Activated naive CD8-positive, alpha-beta T cell (primary cell): ENCODE results near the gene OMG.
"Not testable (repeated sequence)": the region's sequence is repeated elsewhere in the genome, so short reads cannot be mapped to it uniquely, and the experiment has no call there.

ENCODE experiments used
- H3K27ac Mint-ChIP-seq: one replicate; pipeline ENCODE4 v1.8.0; 2021; ENCODE audit warnings: mixed read lengths
- H3K27me3 Mint-ChIP-seq: one replicate; pipeline ENCODE4 v1.8.0; 2021; ENCODE audit warnings: mixed read lengths
- H3K36me3 Mint-ChIP-seq: one replicate; pipeline ENCODE4 v1.8.0; 2021; ENCODE audit warnings: mixed read lengths
- H3K4me1 Mint-ChIP-seq: one replicate; pipeline ENCODE4 v1.8.0; 2021; ENCODE audit warnings: low read depth, mixed read lengths
- H3K4me3 Mint-ChIP-seq: one replicate; pipeline ENCODE4 v1.8.0; 2021; ENCODE audit warnings: mild to moderate bottlenecking, mixed read lengths
- H3K9me3 Mint-ChIP-seq: one replicate; pipeline ENCODE4 v1.8.0; 2021; ENCODE audit warnings: low read depth, mixed read lengths

OMG gene

GRCh38 chr17:31289790-31290189 lies 7.2 kb downstream of the OMG start:
- Mint-ChIP-seq H3K4me3 (no peak overlapping the region), H3K36me3 (peaks cover 4% of the 10 kb centered on the region), H3K27me3 (no peaks in the 10 kb centered on the region), H3K9me3 (no peaks in the 10 kb centered on the region), H3K27ac (no peak overlapping the region), H3K4me1 (peaks cover 24% of the 10 kb centered on the region)

GRCh38 chr17:31287932-31288331 lies 9.1 kb downstream of the OMG start:
- H3K4me3 Mint-ChIP-seq, H3K9me3 Mint-ChIP-seq, H3K36me3 Mint-ChIP-seq: not testable (repeated sequence)

GRCh38 chr17:31286587-31286986 lies 10.5 kb downstream of the OMG start:
- H3K36me3 Mint-ChIP-seq: no peaks in the 10 kb centered on the region
- H3K9me3 Mint-ChIP-seq: no peaks in the 10 kb centered on the region
- peaks cover 24% of the 10 kb centered on the region for H3K4me1 Mint-ChIP-seq
- H3K27me3 Mint-ChIP-seq: no peaks in the 10 kb centered on the region
- H3K27ac Mint-ChIP-seq: no peak overlapping the region
- H3K4me3 Mint-ChIP-seq: no peak overlapping the region

More at GRCh38 chr17:31287932-31288331, 9.1 kb downstream of the OMG start:
- H3K27ac Mint-ChIP-seq, H3K27me3 Mint-ChIP-seq: not testable (repeated sequence)
- peaks cover 24% of the 10 kb centered on the region for H3K4me1 Mint-ChIP-seq

- Mint-ChIP-seq H3K4me3 (no peak overlapping the region), H3K4me1 (peaks cover 11% of the 10 kb centered on the region), H3K9me3 (no peaks in the 10 kb centered on the region), H3K27me3 (no peaks in the 10 kb centered on the region), H3K27ac (no peak overlapping the region), H3K36me3 (no peaks in the 10 kb centered on the region)
Measured at GRCh38 chr17:31283841-31284240, 13.2 kb downstream of the OMG start.

- no peak overlapping the region for H3K27ac Mint-ChIP-seq
- H3K36me3 Mint-ChIP-seq: peaks cover 3% of the 10 kb centered on the region
- no peaks in the 10 kb centered on the region for H3K9me3 Mint-ChIP-seq
- no peaks in the 10 kb centered on the region for H3K27me3 Mint-ChIP-seq
- no peak overlapping the region for H3K4me3 Mint-ChIP-seq
- H3K4me1 Mint-ChIP-seq: no peaks in the 10 kb centered on the region
Measured at GRCh38 chr17:31281061-31281460, 16.0 kb downstream of the OMG start.

- Mint-ChIP-seq H3K27me3 (no peaks in the 10 kb centered on the region), H3K36me3 (peaks cover 5% of the 10 kb centered on the region), H3K9me3 (no peaks in the 10 kb centered on the region), H3K4me3 (no peak overlapping the region), H3K4me1 (no peaks in the 10 kb centered on the region), H3K27ac (no peak overlapping the region)
Measured at GRCh38 chr17:31279401-31279800, 17.6 kb downstream of the OMG start.

GRCh38 chr17:31275116-31275515 lies 21.9 kb downstream of the OMG start:
- no peak overlapping the region for H3K27ac Mint-ChIP-seq
- H3K9me3 Mint-ChIP-seq: no peaks in the 10 kb centered on the region
- H3K36me3 Mint-ChIP-seq: peaks cover 11% of the 10 kb centered on the region
- H3K27me3 Mint-ChIP-seq: no peaks in the 10 kb centered on the region
- no peaks in the 10 kb centered on the region for H3K4me1 Mint-ChIP-seq
- no peak overlapping the region for H3K4me3 Mint-ChIP-seq

- H3K27ac Mint-ChIP-seq: no peak overlapping the region
- H3K9me3 Mint-ChIP-seq: no peaks in the 10 kb centered on the region
- no peaks in the 10 kb centered on the region for H3K4me1 Mint-ChIP-seq
- no peak overlapping the region for H3K4me3 Mint-ChIP-seq
- no peaks in the 10 kb centered on the region for H3K27me3 Mint-ChIP-seq
- peaks cover 11% of the 10 kb centered on the region for H3K36me3 Mint-ChIP-seq
Measured at GRCh38 chr17:31274252-31274651, 22.8 kb downstream of the OMG start.

GRCh38 chr17:31273516-31273915 lies 23.5 kb downstream of the OMG start:
- no peaks in the 10 kb centered on the region for H3K9me3 Mint-ChIP-seq
- no peaks in the 10 kb centered on the region for H3K27me3 Mint-ChIP-seq
- no peak overlapping the region for H3K4me3 Mint-ChIP-seq
- peaks cover 15% of the 10 kb centered on the region for H3K36me3 Mint-ChIP-seq
- H3K27ac Mint-ChIP-seq: no peak overlapping the region
- no peaks in the 10 kb centered on the region for H3K4me1 Mint-ChIP-seq

- no peaks in the 10 kb centered on the region for H3K4me1 Mint-ChIP-seq
- no peak overlapping the region for H3K27ac Mint-ChIP-seq
- H3K9me3 Mint-ChIP-seq: no peaks in the 10 kb centered on the region
- H3K27me3 Mint-ChIP-seq: no peaks in the 10 kb centered on the region
- H3K4me3 Mint-ChIP-seq: no peak overlapping the region
- H3K36me3 Mint-ChIP-seq: peaks cover 16% of the 10 kb centered on the region
Measured at GRCh38 chr17:31272803-31273202, 24.2 kb downstream of the OMG start.

- Mint-ChIP-seq H3K9me3 (no peaks in the 10 kb centered on the region), H3K27me3 (no peaks in the 10 kb centered on the region), H3K36me3 (peaks cover 17% of the 10 kb centered on the region), H3K4me3 (no peak overlapping the region), H3K4me1 (no peaks in the 10 kb centered on the region), H3K27ac (no peak overlapping the region)
Measured at GRCh38 chr17:31272236-31272635, 24.8 kb downstream of the OMG start.

GRCh38 chr17:31269578-31269983 lies 27.5 kb downstream of the OMG start:
- H3K4me3 Mint-ChIP-seq: no peak overlapping the region
- H3K4me1 Mint-ChIP-seq: peaks cover 3% of the 10 kb centered on the region
- no peaks in the 10 kb centered on the region for H3K9me3 Mint-ChIP-seq
- H3K36me3 Mint-ChIP-seq: peaks cover 17% of the 10 kb centered on the region
- H3K27ac Mint-ChIP-seq: no peak overlapping the region
- H3K27me3 Mint-ChIP-seq: no peaks in the 10 kb centered on the region

- H3K4me3 Mint-ChIP-seq: no peak overlapping the region
- H3K36me3 Mint-ChIP-seq: peaks cover 17% of the 10 kb centered on the region
- H3K4me1 Mint-ChIP-seq: peaks cover 3% of the 10 kb centered on the region
- H3K9me3 Mint-ChIP-seq: no peaks in the 10 kb centered on the region
- H3K27ac Mint-ChIP-seq: no peak overlapping the region
- H3K27me3 Mint-ChIP-seq: no peaks in the 10 kb centered on the region
Measured at GRCh38 chr17:31269036-31269577, 27.9 kb downstream of the OMG start.

- Mint-ChIP-seq H3K36me3 (peaks cover 15% of the 10 kb centered on the region), H3K4me3 (no peak overlapping the region), H3K27me3 (no peaks in the 10 kb centered on the region), H3K27ac (no peak overlapping the region), H3K4me1 (peaks cover 3% of the 10 kb centered on the region), H3K9me3 (no peaks in the 10 kb centered on the region)
Measured at GRCh38 chr17:31266042-31266441, 31.0 kb downstream of the OMG start.

GRCh38 chr17:31262923-31263322 lies 34.1 kb downstream of the OMG start:
- not testable (repeated sequence) for H3K9me3 Mint-ChIP-seq, H3K4me3 Mint-ChIP-seq, H3K27me3 Mint-ChIP-seq, H3K27ac Mint-ChIP-seq, H3K4me1 Mint-ChIP-seq
- H3K36me3 Mint-ChIP-seq: peaks cover 14% of the 10 kb centered on the region

GRCh38 chr17:31261601-31262000 lies 35.4 kb downstream of the OMG start:
- H3K9me3 Mint-ChIP-seq: no peaks in the 10 kb centered on the region
- H3K27ac Mint-ChIP-seq: no peak overlapping the region
- peaks cover 9% of the 10 kb centered on the region for H3K36me3 Mint-ChIP-seq
- H3K27me3 Mint-ChIP-seq: no peaks in the 10 kb centered on the region
- H3K4me3 Mint-ChIP-seq: no peak overlapping the region
- H3K4me1 Mint-ChIP-seq: peaks cover 3% of the 10 kb centered on the region
